Thyroid gland (tissue), 4 donors: Measurements from ENCODE around the gene PTPRG. TPM values are rescaled to one million over a fixed set of nuclear protein-coding genes. Genes with fewer than 3 reads are reported as not detected.

Experiments used
- DNase-seq, 2 donors: peaks; one replicate each; pipeline ENCODE4 v3.0.0-alpha.2; 2019
- H3K27ac ChIP-seq, 3 donors: fragments of 200-600 bp; sonication (generic); 1 replicate in 2 of 3; 2 replicates in 1 of 3; pipeline ENCODE4 v1.5.1; 2016 to 2019; ENCODE audit warnings: mild to moderate bottlenecking in 1 of 3, moderate library complexity in 1 of 3
- H3K27me3 ChIP-seq: fragments of 200-600 bp; sonication (generic); one replicate; pipeline ENCODE4 v1.5.1; 2019
- H3K36me3 ChIP-seq, 2 donors: fragments of 200-600 bp; sonication (generic); one replicate each; pipeline ENCODE4 v1.5.1; 2016 to 2019
- H3K4me1 ChIP-seq, 2 donors: fragments of 200-600 bp; sonication (generic); one replicate each; pipeline ENCODE4 v1.5.1; 2017 to 2019
- H3K4me3 ChIP-seq, 3 donors: fragments of 200-600 bp; sonication (generic); replicated peaks in 1 of 3; 1 replicate in 2 of 3; 2 replicates in 1 of 3; pipeline ENCODE4 v1.5.1; 2016; ENCODE audit warnings: mild to moderate bottlenecking in 1 of 3
- H3K9me3 ChIP-seq: fragments of 200-600 bp; sonication (generic); one replicate; pipeline ENCODE4 v1.5.1; 2017
- CTCF ChIP-seq, 6 experiments: fragments of 200-600 bp in 3 of 6; fragments of 450-650 bp in 3 of 6; sonication (generic) in 3 of 6; IDR thresholded peaks; one replicate each; pipeline ENCODE4 v1.5.1; 2016 to 2019; ENCODE audit warnings: antibody characterized with exemption in 6 of 6, mild to moderate bottlenecking in 2 of 6, inconsistent platforms in 1 of 6, moderate library complexity in 1 of 6
- POLR2A ChIP-seq, 2 donors: fragments of 450-650 bp; IDR thresholded peaks; one replicate each; pipeline ENCODE4 v1.6.1; 2017; ENCODE audit warnings: antibody characterized with exemption in 2 of 2, mild to moderate bottlenecking in 2 of 2, moderate library complexity in 1 of 2
- WGBS, 2 donors: methylation state at CpG; one replicate each; pipeline ENCODE4 v1.1.5; 2017; 5-methylcytosine and 5-hydroxymethylcytosine counted together
- intact Hi-C: fragments of 100-400 bp; cut with DNase I; formaldehyde crosslinking; loops from one replicate; pipeline ENCODE4 v1.15.1; 2023
- total RNA-seq, 4 donors: library from RNA; depleted of rRNA; stranded (reverse); fragments of >200 nt; gene quantifications; one replicate each; pipeline ENCODE4 v1.2.3, GENCODE V29; 2016

Gene PTPRG
- total RNA-seq, 4 donors from 2014 or later, result 81.6 to 207 (median 132) TPM

GRCh38 chr3:62228467-62228866, 667.1 kb downstream of the PTPRG start:
- Histone ChIP-seq H3K9me3 (no peaks in the 10 kb centered on the region), H3K4me3 (no peak overlapping the region), H3K27me3 (no peaks in the 10 kb centered on the region), H3K27ac (no peak overlapping the region), H3K4me1 (no peaks in the 10 kb centered on the region), H3K36me3 (no peaks in the 10 kb centered on the region)
- no peak for DNase-seq
- intact Hi-C loops, result no loop called here
- TF ChIP-seq CTCF (IDR thresholded peaks at IDR 0.05) (no peak), POLR2A (IDR thresholded peaks at IDR 0.05) (no peak)
- 94 to 95% methylated on average over 3 of the region's 3 CpGs for WGBS, 2 donors

- intact Hi-C loops, result no loop called here
- Histone ChIP-seq H3K27ac (no peak overlapping the region), H3K4me3 (no peak overlapping the region), H3K4me1 (no peaks in the 10 kb centered on the region), H3K9me3 (no peaks in the 10 kb centered on the region), H3K36me3 (no peaks in the 10 kb centered on the region), H3K27me3 (no peaks in the 10 kb centered on the region)
- no peak for TF ChIP-seq CTCF (IDR thresholded peaks at IDR 0.05)
- TF ChIP-seq POLR2A (IDR thresholded peaks at IDR 0.05), result no peak
- WGBS, 2 donors, result 78 to 85% methylated on average over 5 of the region's 5 CpGs
- DNase-seq, result no peak
These were observed 667.8 kb downstream of the PTPRG start for GRCh38 chr3:62229211-62229610.

DNA sequence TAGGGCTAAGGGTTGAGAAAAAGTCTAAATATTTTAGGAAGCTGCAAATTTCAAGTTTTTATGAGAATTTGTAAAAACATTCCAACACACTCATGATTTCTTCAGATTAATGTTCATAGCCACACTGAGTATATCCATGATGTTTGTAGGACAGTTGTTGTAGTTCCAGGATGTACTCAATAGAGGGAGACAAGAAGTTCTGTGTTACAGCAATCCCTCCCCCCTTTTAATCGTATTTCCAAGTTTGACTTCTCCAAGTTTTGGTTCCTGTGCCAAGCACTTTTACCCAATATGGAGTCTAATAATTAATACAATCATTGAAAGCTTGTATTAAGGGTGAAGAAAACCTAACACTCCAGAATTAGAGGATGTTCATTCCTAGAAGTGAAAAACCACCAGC, 668.5 kb downstream of the PTPRG start:
- 53 to 55% methylated on average over 1 of the region's 1 CpG for whole genome bisulfite sequencing, 2 donors

GRCh38 chr3:62233065-62233464, 671.7 kb downstream of the PTPRG start:
- Histone ChIP-seq H3K36me3 (no peaks in the 10 kb centered on the region), H3K9me3 (no peaks in the 10 kb centered on the region), H3K4me1 (no peaks in the 10 kb centered on the region), H3K27me3 (no peaks in the 10 kb centered on the region), H3K4me3 (no peak overlapping the region), H3K27ac (no peak overlapping the region)
- no peak for DNase-seq
- WGBS, 2 donors, result 91 to 94% methylated on average over 6 of the region's 6 CpGs
- no peak for TF ChIP-seq CTCF (IDR thresholded peaks at IDR 0.05)
- TF ChIP-seq POLR2A (IDR thresholded peaks at IDR 0.05), result no peak
- intact Hi-C loops, result no loop called here

More for the DNA sequence above, 668.5 kb downstream of the PTPRG start:
- DNase-seq, result no peak
- H3K36me3 ChIP-seq, result no peaks in the 10 kb centered on the region
- no peaks in the 10 kb centered on the region for H3K9me3 ChIP-seq
- H3K4me3 ChIP-seq, result no peak overlapping the region
- intact Hi-C loops, result no loop called here
- H3K4me1 ChIP-seq, result no peaks in the 10 kb centered on the region
- no peak overlapping the region for H3K27ac ChIP-seq
- TF ChIP-seq POLR2A (IDR thresholded peaks at IDR 0.05), result no peak
- peak in 2 of 6 experiments; percentile 9 to 25 for TF ChIP-seq CTCF (IDR thresholded peaks at IDR 0.05)
- H3K27me3 ChIP-seq, result no peaks in the 10 kb centered on the region

DNA sequence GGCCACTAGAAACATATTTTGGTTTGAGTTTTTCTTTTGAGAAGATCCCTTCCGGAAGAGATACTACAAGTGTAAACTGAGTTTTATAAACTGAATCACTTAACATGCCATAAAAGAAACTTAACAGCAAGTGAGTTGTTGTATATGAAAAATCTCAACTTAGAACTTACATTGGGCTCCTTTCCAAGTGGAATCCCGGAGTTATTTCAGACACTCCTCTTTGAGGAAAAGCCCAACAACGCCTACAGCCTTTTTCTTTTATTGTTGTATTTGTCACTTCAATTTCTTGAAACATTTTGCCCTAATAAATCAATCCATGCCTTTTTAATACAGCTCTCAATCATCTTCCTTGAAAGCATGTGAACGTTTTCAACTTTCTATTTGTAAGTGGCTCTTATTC, 674.6 kb downstream of the PTPRG start:
- peaks cover 0 to 6% of the 10 kb centered on the region in 2 donors for H3K4me1 ChIP-seq
- intact Hi-C loops, result no loop called here
- WGBS, 2 donors, result 45% methylated on average over 4 of the region's 4 CpGs

More for the DNA sequence above, 674.6 kb downstream of the PTPRG start:
- no peak overlapping the region for H3K27ac ChIP-seq
- TF ChIP-seq CTCF (IDR thresholded peaks at IDR 0.05) (no peak), POLR2A (IDR thresholded peaks at IDR 0.05) (no peak)
- no peak for DNase-seq
- no peaks in the 10 kb centered on the region for H3K27me3 ChIP-seq
- H3K9me3 ChIP-seq, result no peaks in the 10 kb centered on the region
- no peaks in the 10 kb centered on the region for H3K36me3 ChIP-seq
- H3K4me3 ChIP-seq, result no peak overlapping the region
